SIG-M5 (cell line): Measurements from ENCODE around the gene RTN1.

Source experiments
- DNase-seq: peaks from one replicate; lab custom pipeline; 2025; lab: John Stamatoyannopoulos, UW

Gene RTN1

GRCh38 chr14:59849411-59850130 is 21.0 kb downstream of the RTN1 start:
- no peak for DNase-seq

- no peak for DNase-seq
These were observed 21.9 kb downstream of the RTN1 start for GRCh38 chr14:59848671-59849070.

- no peak for DNase-seq
These were observed 22.9 kb downstream of the RTN1 start for GRCh38 chr14:59847711-59848110.

GRCh38 chr14:59846595-59846994 is 24.0 kb downstream of the RTN1 start:
- DNase-seq = no peak

GRCh38 chr14:59845245-59845644 is 25.3 kb downstream of the RTN1 start:
- DNase-seq = no peak

GRCh38 chr14:59844186-59844812 is 26.3 kb downstream of the RTN1 start:
- no peak for DNase-seq

GRCh38 chr14:59836116-59836515 is 34.5 kb downstream of the RTN1 start:
- no peak for DNase-seq

- no peak for DNase-seq
These were observed 37.8 kb downstream of the RTN1 start for GRCh38 chr14:59832653-59833294.

- DNase-seq = no peak
These were observed 39.4 kb downstream of the RTN1 start for GRCh38 chr14:59831121-59831730.

- no peak for DNase-seq
These were observed 40.2 kb downstream of the RTN1 start for GRCh38 chr14:59830338-59830734.

GRCh38 chr14:59829469-59830337 is 40.9 kb downstream of the RTN1 start:
- no peak for DNase-seq

GRCh38 chr14:59828276-59828675 is 42.3 kb downstream of the RTN1 start:
- DNase-seq = no peak

GRCh38 chr14:59827401-59827800 is 43.2 kb downstream of the RTN1 start:
- no peak for DNase-seq

- DNase-seq = no peak
These were observed 44.4 kb downstream of the RTN1 start for GRCh38 chr14:59826150-59826549.

GRCh38 chr14:59823179-59823578 is 47.4 kb downstream of the RTN1 start:
- no peak for DNase-seq

- DNase-seq = no peak
These were observed 51.0 kb downstream of the RTN1 start for GRCh38 chr14:59819446-59820088.

- no peak for DNase-seq
These were observed 53.6 kb downstream of the RTN1 start for GRCh38 chr14:59816941-59817340.

- no peak for DNase-seq
These were observed 55.6 kb downstream of the RTN1 start for GRCh38 chr14:59814988-59815387.

GRCh38 chr14:59811815-59812214 is 58.8 kb downstream of the RTN1 start:
- DNase-seq = no peak

GRCh38 chr14:59811073-59811472 is 59.5 kb downstream of the RTN1 start:
- DNase-seq = no peak

GRCh38 chr14:59803052-59803540 is 67.5 kb downstream of the RTN1 start:
- DNase-seq = no peak
